CD4-positive, alpha-beta memory T cell (primary cell): ENCODE results near the gene LCE3A. TPM values are rescaled to one million over a fixed set of nuclear protein-coding genes. Genes with fewer than 3 reads are reported as not detected.
"Not testable (repeated sequence)": the region's sequence is repeated elsewhere in the genome, so short reads cannot be mapped to it uniquely, and the experiment has no call there.

Experiments used
- CTCF ChIA-PET: fragments of 350-600 bp; sonication (Branson Sonifier 250); formaldehyde crosslinking; loops from one replicate; lab custom pipeline; 2021; ENCODE audit warnings: inconsistent platforms; ENCODE audit not compliant: partially characterized antibody; lab: Charles Lee
- POLR2A ChIA-PET: fragments of 350-600 bp; sonication (Branson Sonifier 250); formaldehyde crosslinking; loops from one replicate; lab custom pipeline; 2021; ENCODE audit not compliant: partially characterized antibody; lab: Charles Lee
- DNase-seq, 5 donors: peaks; one replicate each; pipeline versions ENCODE4 v3.0.0 to v3.0.0-alpha.2; 2020 to 2022; ENCODE audit warnings: mixed read lengths in 1 of 5
- H3K27ac ChIP-seq: one replicate; pipeline ENCODE4 v1.7.0; 2013; ENCODE audit warnings: low read depth, low read length
- H3K27me3 ChIP-seq: 2 replicates; pipeline ENCODE4 v1.7.0; 2013; ENCODE audit warnings: mild to moderate bottlenecking, low read length, moderate library complexity; ENCODE audit not compliant: insufficient read depth
- H3K36me3 ChIP-seq: 2 replicates; pipeline ENCODE4 v1.7.0; 2013; ENCODE audit warnings: mild to moderate bottlenecking, low read length, moderate library complexity; ENCODE audit not compliant: insufficient read depth
- H3K4me1 ChIP-seq: 2 replicates; pipeline ENCODE4 v1.7.0; 2013; ENCODE audit warnings: mild to moderate bottlenecking, low read length, moderate library complexity; ENCODE audit not compliant: insufficient read depth
- H3K4me3 ChIP-seq, 2 donors: one replicate each; pipeline ENCODE4 v1.7.0; 2013; ENCODE audit warnings: low read length in 2 of 2, mild to moderate bottlenecking in 1 of 2
- H3K9me3 ChIP-seq, 2 donors: one replicate each; pipeline ENCODE4 v1.7.0; 2013; ENCODE audit warnings: low read length in 2 of 2, control low read depth in 1 of 2; ENCODE audit not compliant: control insufficient read depth in 1 of 2
- H3K27ac Mint-ChIP-seq, 7 donors: one replicate each; pipeline ENCODE4 v1.8.0; 2020 to 2021; ENCODE audit warnings: mixed read lengths in 7 of 7, mild to moderate bottlenecking in 6 of 7, inconsistent platforms in 3 of 7, moderate library complexity in 3 of 7
- H3K27me3 Mint-ChIP-seq, 2 donors: one replicate each; pipeline ENCODE4 v1.8.0; 2020 to 2021; ENCODE audit warnings: mixed read lengths in 2 of 2
- H3K36me3 Mint-ChIP-seq, 2 donors: one replicate each; pipeline ENCODE4 v1.8.0; 2020 to 2021; ENCODE audit warnings: mixed read lengths in 2 of 2, inconsistent platforms in 1 of 2, mild to moderate bottlenecking in 1 of 2
- H3K4me1 Mint-ChIP-seq, 4 donors: one replicate each; pipeline ENCODE4 v1.8.0; 2020 to 2021; ENCODE audit warnings: mixed read lengths in 4 of 4, mild to moderate bottlenecking in 1 of 4
- H3K4me3 Mint-ChIP-seq, 8 donors: one replicate each; pipeline ENCODE4 v1.8.0; 2020 to 2021; ENCODE audit warnings: mixed read lengths in 8 of 8, mild to moderate bottlenecking in 7 of 8, moderate library complexity in 6 of 8, inconsistent platforms in 3 of 8
- H3K9me3 Mint-ChIP-seq, 8 donors: one replicate each; pipeline ENCODE4 v1.8.0; 2020 to 2021; ENCODE audit warnings: mixed read lengths in 8 of 8, mild to moderate bottlenecking in 5 of 8, inconsistent platforms in 3 of 8, moderate library complexity in 1 of 8
- intact Hi-C: fragments of 100-400 bp; cut with micrococcal nuclease; formaldehyde crosslinking; loops from one replicate; pipeline ENCODE4 v1.15.1; 2023
- polyA plus RNA-seq, 2 donors: library from polyadenylated mRNA; unstranded; fragments of 300-500 nt; fragmentation: Illumina TruSeq; gene quantifications; one replicate each; pipeline ENCODE4 v1.2.3, GENCODE V29; 2021
- total RNA-seq, 2 experiments: library from RNA; stranded (reverse); gene quantifications; one replicate each; pipeline ENCODE4 v1.2.3, GENCODE V29; 2021

LCE3A gene
- total RNA-seq (not detected), polyA plus RNA-seq (not detected)

- no peak for DNase-seq
- Mint-ChIP-seq H3K4me3 (no peak within 1 kb of the TSS), H3K36me3 (peaks cover 0 to 8% of the 10 kb centered on the region in 2 donors), H3K4me1 (peaks cover 0 to 4% (median 0%) of the 10 kb centered on the region in 4 donors), H3K27ac (peak within 1 kb of the TSS in 1 of 7 donors; percentile 0), H3K27me3 (peaks cover 23 to 30% of the 10 kb centered on the region in 2 donors), H3K9me3 (peaks cover 0 to 26% (median 14%) of the 10 kb centered on the region in 8 donors)
- intact Hi-C loops: no loop called here
- Histone ChIP-seq H3K4me3 (no peak within 1 kb of the TSS), H3K27me3 (no peaks in the 10 kb centered on the region), H3K27ac (no peak within 1 kb of the TSS), H3K4me1 (no peaks in the 10 kb centered on the region), H3K9me3 (peaks cover 0 to 14% of the 10 kb centered on the region in 2 donors), H3K36me3 (no peaks in the 10 kb centered on the region)
- ChIA-PET POLR2A (no interaction called here), CTCF (no interaction called here)
Measured at GRCh38 chr1:152622803-152623202, at the start of gene LCE3A. Gene LCE3A, minus strand, starts transcription at chr1:152623103. Its CDS starts 0 bp downstream, at chr1:152623103.

- Mint-ChIP-seq H3K36me3 (no peaks in the 10 kb centered on the region), H3K4me3 (no peak overlapping the region), H3K27ac (no peak overlapping the region), H3K9me3 (no peaks in the 10 kb centered on the region), H3K27me3 (peaks cover 11 to 20% of the 10 kb centered on the region in 2 donors), H3K4me1 (no peaks in the 10 kb centered on the region)
- H3K4me3 ChIP-seq: no peak overlapping the region
- no peaks in the 10 kb centered on the region for H3K36me3 ChIP-seq
- no peaks in the 10 kb centered on the region for H3K4me1 ChIP-seq
- DNase-seq: no peak
- POLR2A ChIA-PET: no interaction called here
- intact Hi-C loops: no loop called here
- H3K27me3 ChIP-seq: no peaks in the 10 kb centered on the region
- CTCF ChIA-PET: interaction anchor here (1.1 kb wide), 1 partner anchor 14 kb away, joined by 4 read pairs; no protein-coding TSS in a partner anchor
- H3K9me3 ChIP-seq: no peaks in the 10 kb centered on the region
- no peak overlapping the region for H3K27ac ChIP-seq
Measured at GRCh38 chr1:152667648-152668047, 44.7 kb upstream of the LCE3A start.

- intact Hi-C loops, DNase-seq, H3K9me3 Mint-ChIP-seq, H3K36me3 ChIP-seq, POLR2A ChIA-PET, H3K4me1 ChIP-seq, H3K4me1 Mint-ChIP-seq, H3K4me3 Mint-ChIP-seq, H3K4me3 ChIP-seq, H3K27me3 ChIP-seq, H3K36me3 Mint-ChIP-seq, H3K27ac Mint-ChIP-seq, H3K27ac ChIP-seq, H3K9me3 ChIP-seq: not testable (repeated sequence)
- H3K27me3 Mint-ChIP-seq: peaks cover 11 to 29% of the 10 kb centered on the region in 2 donors
- CTCF ChIA-PET: interaction anchor here (2.9 kb wide), 1 partner anchor 12 kb away, joined by 11 read pairs; no protein-coding TSS in a partner anchor
Measured at GRCh38 chr1:152666171-152666570, 43.3 kb upstream of the LCE3A start.

- Histone ChIP-seq H3K36me3 (no peaks in the 10 kb centered on the region), H3K27ac (no peak within 1 kb of the TSS), H3K4me3 (no peak within 1 kb of the TSS), H3K27me3 (no peaks in the 10 kb centered on the region), H3K4me1 (no peaks in the 10 kb centered on the region), H3K9me3 (no peaks in the 10 kb centered on the region)
- POLR2A ChIA-PET: no interaction called here
- H3K4me1 Mint-ChIP-seq: no peaks in the 10 kb centered on the region
- DNase-seq: no peak
- no peak within 1 kb of the TSS for H3K27ac Mint-ChIP-seq
- H3K4me3 Mint-ChIP-seq: no peak within 1 kb of the TSS
- H3K36me3 Mint-ChIP-seq: no peaks in the 10 kb centered on the region
- intact Hi-C loops: no loop called here
- H3K27me3 Mint-ChIP-seq: peaks cover 8 to 36% of the 10 kb centered on the region in 2 donors
- CTCF ChIA-PET: interaction anchor here (1.0 to 2.9 kb wide), 2 partner anchors 9 kb away, joined by 7 to 11 read pairs; no protein-coding TSS in a partner anchor
- no peaks in the 10 kb centered on the region for H3K9me3 Mint-ChIP-seq
Measured at GRCh38 chr1:152663098-152663497, 40.2 kb upstream of the LCE3A start, which contains the start of gene LCE2D. Gene LCE2D, plus strand, starts transcription at chr1:152663380. Its CDS starts 726 bp downstream, at chr1:152664106.

- H3K4me3 Mint-ChIP-seq: no peak overlapping the region
- no peaks in the 10 kb centered on the region for H3K27me3 ChIP-seq
- ChIA-PET CTCF (no interaction called here), POLR2A (no interaction called here)
- H3K27ac Mint-ChIP-seq: no peak overlapping the region
- H3K4me1 ChIP-seq: no peaks in the 10 kb centered on the region
- H3K9me3 Mint-ChIP-seq: peaks cover 0 to 2% (median 0%) of the 10 kb centered on the region in 8 donors
- H3K36me3 Mint-ChIP-seq: no peaks in the 10 kb centered on the region
- H3K27me3 Mint-ChIP-seq: peaks cover 9 to 27% of the 10 kb centered on the region in 2 donors
- H3K36me3 ChIP-seq: no peaks in the 10 kb centered on the region
- H3K4me3 ChIP-seq: no peak overlapping the region
- intact Hi-C loops: no loop called here
- DNase-seq: no peak
- peaks cover 2 to 4% (median 3%) of the 10 kb centered on the region in 4 donors for H3K4me1 Mint-ChIP-seq
- no peak overlapping the region for H3K27ac ChIP-seq
- H3K9me3 ChIP-seq: no peaks in the 10 kb centered on the region
Measured at GRCh38 chr1:152658649-152659048, 35.7 kb upstream of the LCE3A start.

- peaks cover 0 to 2% (median 0%) of the 10 kb centered on the region in 8 donors for H3K9me3 Mint-ChIP-seq
- Histone ChIP-seq H3K9me3 (no peaks in the 10 kb centered on the region), H3K27ac (no peak overlapping the region), H3K4me1 (no peaks in the 10 kb centered on the region), H3K36me3 (no peaks in the 10 kb centered on the region), H3K27me3 (no peaks in the 10 kb centered on the region), H3K4me3 (no peak overlapping the region)
- ChIA-PET POLR2A (no interaction called here), CTCF (no interaction called here)
- no peak overlapping the region for H3K27ac Mint-ChIP-seq
- intact Hi-C loops: no loop called here
- H3K27me3 Mint-ChIP-seq: peaks cover 7 to 25% of the 10 kb centered on the region in 2 donors
- peaks cover 2 to 4% (median 3%) of the 10 kb centered on the region in 4 donors for H3K4me1 Mint-ChIP-seq
- H3K36me3 Mint-ChIP-seq: no peaks in the 10 kb centered on the region
- no peak overlapping the region for H3K4me3 Mint-ChIP-seq
- DNase-seq: no peak
Measured at GRCh38 chr1:152657677-152658076, 34.8 kb upstream of the LCE3A start.

GRCh38 chr1:152656459-152656858 is 33.6 kb upstream of the LCE3A start:
- ChIA-PET CTCF (no interaction called here), POLR2A (no interaction called here)
- DNase-seq: no peak
- Mint-ChIP-seq H3K27me3 (peaks cover 3 to 21% of the 10 kb centered on the region in 2 donors), H3K4me3 (no peak overlapping the region), H3K36me3 (no peaks in the 10 kb centered on the region), H3K9me3 (peaks cover 0 to 2% (median 0%) of the 10 kb centered on the region in 8 donors), H3K4me1 (peaks cover 2 to 4% (median 3%) of the 10 kb centered on the region in 4 donors), H3K27ac (no peak overlapping the region)
- Histone ChIP-seq H3K27ac (no peak overlapping the region), H3K4me1 (no peaks in the 10 kb centered on the region), H3K36me3 (no peaks in the 10 kb centered on the region), H3K4me3 (no peak overlapping the region), H3K9me3 (no peaks in the 10 kb centered on the region), H3K27me3 (no peaks in the 10 kb centered on the region)
- intact Hi-C loops: no loop called here
